Stimulated activated CD4-positive, alpha-beta T cell treated with anti-CD3 and anti-CD28 coated beads, Interleukin-15, amount 100 ng/mL, for 48 hours (primary cell): Measurements from ENCODE around the gene IMPACT.

Experiments used
- DNase-seq, 2 donors: peaks; one replicate each; pipeline ENCODE4 v3.0.0-alpha.2; 2020; ENCODE audit warnings: low read depth in 2 of 2

The IMPACT gene

GRCh38 chr18:24421831-24422230 lies 4.6 kb upstream of the IMPACT start:
- DNase-seq, result no peak

GRCh38 chr18:24426073-24426397 lies 435 bp upstream of the IMPACT start:
- DNase-seq, result no peak

- DNase-seq, result no peak
These were observed 1.0 kb downstream of the IMPACT start for GRCh38 chr18:24427484-24427883.

GRCh38 chr18:24428709-24429108 lies 2.2 kb downstream of the IMPACT start:
- no peak for DNase-seq

GRCh38 chr18:24429188-24429587 lies 2.7 kb downstream of the IMPACT start:
- DNase-seq, result no peak

GRCh38 chr18:24432618-24433017 lies 6.1 kb downstream of the IMPACT start:
- no peak for DNase-seq

- no peak for DNase-seq
These were observed 10.5 kb downstream of the IMPACT start for GRCh38 chr18:24436939-24437338.

- no peak for DNase-seq
These were observed 17.4 kb downstream of the IMPACT start for GRCh38 chr18:24443870-24444269.

- no peak for DNase-seq
These were observed 20.0 kb downstream of the IMPACT start for GRCh38 chr18:24446453-24446852.

GRCh38 chr18:24446953-24447538 lies 20.6 kb downstream of the IMPACT start:
- DNase-seq, result no peak

GRCh38 chr18:24447961-24448360 lies 21.5 kb downstream of the IMPACT start:
- DNase-seq, result no peak

- no peak for DNase-seq
These were observed 30.1 kb downstream of the IMPACT start for GRCh38 chr18:24456549-24456948.

- DNase-seq, result no peak
These were observed 33.3 kb downstream of the IMPACT start for GRCh38 chr18:24459772-24460171.

- no peak for DNase-seq
These were observed 33.9 kb downstream of the IMPACT start, which contains the start of gene HRH4 for GRCh38 chr18:24460388-24460787. TSS of gene HRH4 (plus strand) at chr18:24460637. CDS start at chr18:24460729, 92 bp downstream.

- no peak for DNase-seq
These were observed 35.5 kb downstream of the IMPACT start for GRCh38 chr18:24461996-24462395.

GRCh38 chr18:24462838-24463775 lies 36.6 kb downstream of the IMPACT start:
- no peak for DNase-seq

GRCh38 chr18:24465486-24465885 lies 39.0 kb downstream of the IMPACT start:
- DNase-seq, result no peak

GRCh38 chr18:24466771-24467170 lies 40.3 kb downstream of the IMPACT start:
- no peak for DNase-seq

- no peak for DNase-seq
These were observed 43.6 kb downstream of the IMPACT start for GRCh38 chr18:24470022-24470618.

GRCh38 chr18:24470805-24471204 lies 44.3 kb downstream of the IMPACT start:
- DNase-seq, result no peak

- no peak for DNase-seq
These were observed 46.1 kb downstream of the IMPACT start for GRCh38 chr18:24472591-24472990.

GRCh38 chr18:24474406-24474805 lies 47.9 kb downstream of the IMPACT start:
- DNase-seq, result no peak
